Midbrain (tissue), 1 donor: ENCODE measurements around the gene HPCAL1.
A peak's percentile ranks its signal among the peaks of the same experiment; 100 is the strongest.

Experiments
- DNase-seq: peaks from one replicate; lab custom pipeline; 2025; lab: John Stamatoyannopoulos, UW

Gene HPCAL1

GRCh38 chr2:10269711-10270610 is 32.7 kb upstream of the HPCAL1 start:
- no peak for DNase-seq

GRCh38 chr2:10271509-10271908 is 31.2 kb upstream of the HPCAL1 start:
- DNase-seq, result no peak

DNA sequence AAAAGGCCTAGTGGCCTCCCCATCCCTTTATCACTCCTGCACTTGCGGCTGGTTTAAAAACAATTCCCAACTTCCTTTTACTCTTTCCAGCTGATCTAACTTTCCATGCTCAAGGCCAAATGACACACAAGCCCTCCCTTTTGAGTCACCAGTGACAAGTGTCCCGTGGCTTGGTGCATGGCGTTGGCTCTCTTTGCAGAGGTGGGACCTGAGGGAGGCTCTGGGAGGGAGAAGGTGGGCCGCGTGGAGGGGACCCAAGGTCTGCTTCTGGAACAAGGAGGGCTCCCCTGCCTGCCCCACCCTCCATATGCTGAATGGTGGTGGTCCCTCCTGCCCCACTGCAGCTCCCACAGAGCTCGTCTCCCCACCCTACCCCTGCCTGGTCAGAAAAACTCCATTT is 30.8 kb upstream of the HPCAL1 start:
- DNase-seq, result no peak

GRCh38 chr2:10272464-10272863 is 30.2 kb upstream of the HPCAL1 start:
- DNase-seq, result no peak

GRCh38 chr2:10273215-10274175 is 29.2 kb upstream of the HPCAL1 start:
- no peak for DNase-seq

DNA sequence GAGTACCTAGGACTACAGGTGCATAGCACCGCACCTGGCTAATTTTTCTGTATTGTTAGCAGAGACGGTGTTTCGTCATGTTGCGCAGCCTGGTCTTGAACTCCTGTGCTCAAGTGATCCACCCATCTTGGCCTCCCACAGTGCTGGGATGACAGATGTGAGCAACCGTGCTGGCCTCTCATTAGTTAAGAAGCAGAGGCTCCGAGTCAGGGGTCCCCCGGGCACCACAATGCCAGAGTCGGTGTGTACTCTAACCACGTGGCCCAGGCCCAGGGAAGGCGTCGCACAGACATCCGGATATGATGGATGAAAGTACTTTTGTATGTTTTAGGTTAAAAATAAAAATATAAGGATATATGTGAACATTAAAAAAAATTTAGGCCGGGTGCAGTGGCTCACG is 28.3 kb upstream of the HPCAL1 start:
- DNase-seq, result no peak

DNA sequence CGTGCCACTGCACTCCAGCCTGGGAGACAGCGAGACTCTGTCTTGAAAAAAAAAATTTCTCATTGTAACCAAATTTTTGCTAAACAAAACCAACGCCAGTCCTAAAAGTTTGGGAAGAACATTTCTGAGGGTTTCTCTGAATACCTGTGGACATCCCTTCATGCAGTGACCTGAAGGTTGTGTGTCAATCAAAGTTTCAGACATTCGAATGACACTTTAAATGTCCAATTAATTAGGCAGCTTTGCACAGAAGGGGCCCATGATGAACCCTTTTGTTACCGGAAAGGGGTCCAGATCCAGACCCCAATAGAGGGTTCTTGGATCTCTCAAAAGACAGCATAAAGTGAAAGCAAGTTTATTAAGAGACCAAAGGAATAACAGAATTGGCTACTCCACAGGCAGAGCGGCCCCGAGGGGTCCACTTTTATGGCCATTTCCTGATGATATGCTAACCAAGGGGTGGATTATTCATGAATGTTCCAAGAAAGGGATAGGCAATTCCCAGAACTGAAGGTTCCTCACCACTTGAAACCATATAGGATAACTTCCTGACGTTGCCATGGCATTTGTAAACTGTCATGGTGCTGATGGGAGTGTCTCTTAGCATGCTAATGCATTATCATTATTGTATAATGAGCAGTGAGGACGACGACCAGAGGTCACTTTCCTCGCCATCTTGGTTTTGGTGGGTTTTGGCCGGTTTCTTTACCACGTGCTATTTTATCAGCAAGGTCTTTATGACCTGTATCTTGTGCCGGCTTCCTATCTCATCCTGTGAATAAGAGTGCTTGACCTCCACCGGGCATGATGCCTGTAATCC is 27.5 kb upstream of the HPCAL1 start:
- DNase-seq, result no peak

DNA sequence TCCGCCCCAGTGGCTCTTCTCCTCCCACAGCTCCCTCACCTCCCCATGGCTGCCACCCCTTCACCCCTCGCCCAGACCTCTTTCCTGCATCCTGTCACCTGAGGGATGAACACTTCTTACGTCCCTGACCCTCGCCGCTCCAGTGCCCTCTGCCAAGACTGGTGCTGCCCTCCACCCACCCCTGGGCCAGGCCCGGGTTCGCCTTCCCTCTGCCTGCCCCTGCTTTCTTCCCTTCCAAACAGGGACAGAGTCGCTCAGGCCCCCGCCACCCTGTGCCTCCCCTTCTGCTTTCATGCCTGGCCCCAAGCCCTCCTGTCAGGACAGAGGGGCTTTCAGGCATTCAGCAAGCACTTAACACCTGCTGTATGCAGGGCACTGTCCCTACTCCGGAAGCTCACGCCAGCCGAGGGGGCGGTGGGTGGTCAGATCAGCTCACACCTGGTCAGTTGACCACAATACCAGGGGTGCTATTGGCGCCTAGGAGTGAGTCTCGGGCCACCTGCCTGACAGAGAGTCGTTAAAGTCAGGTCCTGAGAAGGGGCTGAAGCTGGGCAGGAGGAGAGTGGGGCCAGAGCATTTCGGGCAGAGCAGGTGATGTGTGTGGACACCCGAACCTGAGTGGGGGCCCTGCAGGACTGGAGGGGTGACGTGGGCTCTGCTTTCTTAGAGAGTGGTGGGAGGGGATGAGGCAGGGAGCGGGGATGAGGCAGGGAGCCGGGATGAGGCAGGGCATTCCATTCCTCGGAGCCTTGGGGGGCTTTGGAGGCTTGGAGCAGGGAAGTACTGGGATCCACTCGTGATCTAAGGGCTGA is 26.0 kb upstream of the HPCAL1 start:
- no peak for DNase-seq

DNA sequence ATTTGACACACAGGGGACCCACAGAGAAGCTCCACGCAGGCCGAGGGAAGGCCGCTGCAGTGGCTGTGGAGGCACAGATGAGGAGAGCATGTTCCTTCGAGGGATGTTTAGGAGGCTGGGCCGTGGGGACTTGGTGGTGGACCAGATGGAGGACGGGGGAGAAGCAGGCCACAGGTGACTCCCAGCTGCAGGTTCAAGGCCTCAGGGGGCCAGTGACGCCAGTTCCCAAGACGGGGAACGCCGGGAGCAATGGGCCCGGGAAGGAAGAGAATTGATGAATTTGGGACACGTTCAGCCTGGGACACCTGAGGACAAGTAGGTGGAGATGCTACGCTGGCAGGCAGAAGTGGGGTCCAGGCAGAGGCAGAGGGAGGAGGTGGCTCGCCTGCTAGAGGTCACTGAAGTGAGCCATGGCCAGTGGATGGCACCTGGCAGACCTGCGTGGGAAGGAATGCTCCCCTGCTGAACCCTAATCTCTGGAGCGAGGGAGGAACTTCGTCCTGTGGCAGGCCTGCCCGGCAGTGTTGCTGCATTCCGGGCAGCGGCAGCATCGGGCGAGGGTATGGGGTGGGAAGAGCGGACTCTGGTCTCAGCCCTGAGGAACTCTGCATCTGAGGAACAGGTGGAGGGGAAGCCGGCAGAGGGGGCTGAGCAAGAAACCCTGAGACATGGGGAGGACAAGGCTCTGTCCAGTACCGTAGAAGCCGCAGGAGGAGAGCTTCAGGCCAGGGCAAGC is 25.2 kb upstream of the HPCAL1 start:
- no peak for DNase-seq

DNA sequence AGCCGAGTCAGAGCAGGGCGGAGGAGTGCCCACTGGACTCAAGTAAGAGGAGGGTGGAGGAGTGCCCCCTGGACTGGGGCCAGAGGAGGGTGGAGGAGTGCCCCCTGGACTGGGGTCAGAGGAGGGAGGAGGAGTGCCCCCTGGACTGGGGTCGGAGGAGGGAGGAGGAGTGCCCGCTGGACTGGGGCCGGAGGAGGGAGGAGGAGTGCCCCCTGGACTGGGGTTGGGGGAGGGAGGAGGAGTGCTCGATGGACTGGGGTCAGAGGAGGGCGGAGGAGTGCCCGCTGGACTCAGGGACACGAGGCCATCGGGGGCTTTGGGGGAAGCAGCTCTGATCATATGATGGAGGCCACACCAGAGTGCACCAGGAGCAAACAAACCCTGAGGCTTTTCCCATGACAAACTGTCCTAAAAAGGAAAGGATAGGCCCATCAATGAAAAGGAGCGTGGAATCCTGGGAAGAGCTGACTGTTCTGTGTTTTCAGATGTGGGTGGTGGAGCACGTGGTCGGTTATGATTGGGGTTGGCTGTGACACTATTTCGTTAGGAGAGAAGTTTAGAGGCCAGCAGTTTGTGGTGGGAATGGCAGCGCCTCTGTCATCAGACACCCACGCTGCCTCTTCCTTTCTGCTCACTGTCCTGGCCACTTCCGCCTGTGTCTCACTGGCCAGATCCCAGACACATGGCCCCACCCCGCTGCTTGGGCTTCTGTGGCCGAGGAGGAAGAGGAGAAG is 24.5 kb upstream of the HPCAL1 start:
- DNase-seq, result peak; percentile 21

DNA sequence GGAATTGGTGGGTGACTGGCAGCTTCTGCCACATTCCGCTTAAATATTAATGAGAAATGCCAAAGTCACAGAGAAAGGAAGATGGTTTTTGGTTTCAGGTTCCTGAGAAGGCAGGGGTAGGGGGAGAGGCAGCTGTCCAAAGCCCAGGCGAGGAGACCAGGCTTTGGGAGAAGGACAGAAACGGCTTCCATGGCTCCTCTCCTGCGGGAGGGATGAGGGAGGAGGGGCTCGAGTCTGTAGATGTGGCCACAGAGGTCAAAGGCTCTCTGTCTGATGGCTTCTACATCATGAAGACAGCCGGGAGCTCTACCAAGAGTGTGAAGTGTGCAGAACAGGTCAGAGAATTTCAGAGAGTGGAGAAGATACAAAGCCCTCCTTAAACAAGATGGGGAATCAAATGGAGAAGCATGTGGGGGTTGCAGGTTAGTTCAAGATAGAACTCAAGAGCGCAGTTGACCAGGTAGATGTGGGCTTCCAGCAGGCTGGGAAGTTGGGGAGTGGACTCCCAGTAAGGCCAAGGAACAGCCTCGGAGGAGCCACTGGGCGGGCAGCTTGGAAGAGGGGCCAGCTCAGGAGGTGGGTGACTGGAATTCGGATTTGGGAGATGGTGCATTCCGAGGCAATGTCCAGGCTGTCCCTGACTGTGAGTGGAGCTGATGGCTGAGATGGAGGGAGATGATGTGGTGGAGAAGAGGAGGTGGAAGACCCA is 23.8 kb upstream of the HPCAL1 start:
- DNase-seq, result no peak

- DNase-seq, result no peak
These were observed 23.2 kb upstream of the HPCAL1 start for GRCh38 chr2:10279472-10279870.

DNA sequence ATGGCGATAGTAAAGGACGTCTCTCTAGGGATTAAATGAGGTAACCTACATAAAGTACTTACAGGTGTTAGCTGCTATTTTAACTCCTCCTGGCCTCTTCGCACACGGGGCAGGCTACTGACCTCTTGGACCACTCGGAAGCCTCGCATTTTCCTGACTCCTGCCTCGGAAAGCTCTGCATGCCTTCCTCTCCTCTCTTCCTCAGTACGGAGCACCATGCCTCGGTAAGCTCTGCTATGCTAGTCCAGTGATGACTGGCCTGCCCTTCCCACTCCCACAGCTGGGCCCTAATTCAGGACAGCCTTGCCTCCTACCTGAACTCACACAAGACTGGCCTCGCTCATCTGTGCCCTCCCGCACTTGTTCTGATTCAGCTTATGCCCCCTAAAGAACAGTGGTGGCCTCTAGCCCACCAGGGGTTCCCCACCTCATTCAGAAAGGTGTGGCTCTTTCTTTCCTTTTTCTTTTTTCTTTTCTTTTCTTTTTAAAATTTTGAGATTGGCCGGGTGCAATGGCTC is 22.7 kb upstream of the HPCAL1 start:
- no peak for DNase-seq

DNA sequence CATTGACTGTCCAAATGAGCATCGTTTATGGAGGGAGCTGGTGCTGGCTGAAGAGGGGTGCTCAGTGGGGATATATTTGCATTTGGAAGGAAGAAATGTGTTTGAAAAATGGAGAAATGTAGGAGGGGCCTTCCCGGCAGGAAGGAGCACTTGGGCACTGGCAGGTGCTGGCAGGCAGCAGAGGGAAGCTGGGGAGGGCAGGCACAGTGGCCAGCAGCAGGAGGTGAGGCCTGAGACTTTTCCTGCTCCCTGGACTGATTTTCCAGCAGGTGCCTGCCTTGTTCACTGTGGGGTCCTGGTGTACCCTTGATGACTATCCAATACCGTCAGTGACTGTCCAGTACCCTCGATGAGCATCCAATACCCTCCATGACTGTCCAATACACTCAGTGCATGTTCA is 20.8 kb upstream of the HPCAL1 start:
- no peak for DNase-seq

GRCh38 chr2:10282611-10283105 is 20.0 kb upstream of the HPCAL1 start:
- no peak for DNase-seq

GRCh38 chr2:10283106-10284062 is 19.3 kb upstream of the HPCAL1 start:
- DNase-seq, result peak; percentile 19

GRCh38 chr2:10284108-10284870 is 18.4 kb upstream of the HPCAL1 start:
- DNase-seq, result peak; percentile 84
